Panc1 (cell line): Measurements from ENCODE around the gene RSPRY1.

ENCODE experiments used
- CTCF ChIP-seq: fragments of 450-650 bp; IDR thresholded peaks from 2 replicates; pipeline ENCODE4 v1.5.1; 2017; ENCODE audit warnings: mild to moderate bottlenecking
- REST ChIP-seq, 2 experiments: IDR thresholded peaks; 2 replicates each; pipeline ENCODE4 v1.6.1; 2011 to 2012; ENCODE audit warnings: low read depth in 2 of 2, control low read depth in 1 of 2, low read length in 1 of 2, mild to moderate bottlenecking in 1 of 2, moderate library complexity in 1 of 2; ENCODE audit not compliant: insufficient read depth in 1 of 2

GRCh38 chr16:57283959-57284208, 97.8 kb downstream of the RSPRY1 start:
- no peak for TF ChIP-seq CTCF
- no peak for TF ChIP-seq REST (IDR thresholded peaks at IDR 0.05; ENCODE audit: insufficient read depth in 1 of 2, low read depth in 2 of 2, low read length in 1 of 2)
